Measurements from ENCODE around the gene RBPJ.
A peak's percentile ranks its signal among the peaks of the same experiment; 100 is the strongest.
"Not testable (repeated sequence)": the region's sequence is repeated elsewhere in the genome, so short reads cannot be mapped to it uniquely, and the experiment has no call there.

RBPJ gene

GRCh38 chr4:26343038-26343398 lies 22.2 kb downstream of the RBPJ start:
- no peak for DNase-seq

GRCh38 chr4:26344901-26345564 lies 24.2 kb downstream of the RBPJ start:
- DNase-seq = no peak

- DNase-seq = no peak
These were observed 24.7 kb downstream of the RBPJ start for GRCh38 chr4:26345565-26345938.

- DNase-seq = no peak
These were observed 25.4 kb downstream of the RBPJ start for GRCh38 chr4:26346203-26346620.

GRCh38 chr4:26349496-26349895 lies 28.7 kb downstream of the RBPJ start:
- no peak for DNase-seq

- DNase-seq = no peak
These were observed 30.9 kb downstream of the RBPJ start for GRCh38 chr4:26351685-26352084.

- DNase-seq = no peak
These were observed 33.7 kb downstream of the RBPJ start for GRCh38 chr4:26354491-26354890.

- DNase-seq = no peak
These were observed 34.7 kb downstream of the RBPJ start for GRCh38 chr4:26355392-26356052.

GRCh38 chr4:26356081-26356501 lies 35.3 kb downstream of the RBPJ start:
- DNase-seq = no peak

- DNase-seq = not testable (repeated sequence)
These were observed 38.7 kb downstream of the RBPJ start for GRCh38 chr4:26359521-26359920.

- no peak for DNase-seq
These were observed 39.5 kb downstream of the RBPJ start for GRCh38 chr4:26360273-26360672.

- no peak for DNase-seq
These were observed 40.0 kb downstream of the RBPJ start for GRCh38 chr4:26360864-26361263.

- no peak for DNase-seq
These were observed 40.5 kb downstream of the RBPJ start for GRCh38 chr4:26361297-26361696.

GRCh38 chr4:26362745-26363439 lies 42.1 kb downstream of the RBPJ start:
- no peak for DNase-seq

- no peak for DNase-seq
These were observed 44.8 kb downstream of the RBPJ start for GRCh38 chr4:26365537-26366150.

GRCh38 chr4:26367811-26368210 lies 47.0 kb downstream of the RBPJ start:
- DNase-seq = no peak

GRCh38 chr4:26368685-26369084 lies 47.9 kb downstream of the RBPJ start:
- no peak for DNase-seq

GRCh38 chr4:26369132-26369531 lies 48.3 kb downstream of the RBPJ start:
- no peak for DNase-seq

GRCh38 chr4:26369581-26369980 lies 48.8 kb downstream of the RBPJ start:
- DNase-seq = no peak

GRCh38 chr4:26372076-26372475 lies 51.3 kb downstream of the RBPJ start:
- no peak for DNase-seq

- peak; percentile 63 for DNase-seq
These were observed 51.8 kb downstream of the RBPJ start for GRCh38 chr4:26372525-26373172.

- no peak for DNase-seq
These were observed 54.7 kb downstream of the RBPJ start for GRCh38 chr4:26375551-26375950.
